PC-9 (cell line): ENCODE data around the gene EDC3.

Experiments
- EZH2 ChIP-seq: fragments of 200-600 bp; sonication (generic); IDR thresholded peaks from 2 replicates; pipeline ENCODE4 v1.8.0; 2017; ENCODE audit warnings: antibody characterized with exemption, low read depth
- TF ChIP-seq, protein P1 (sequence below): fragments of 200-600 bp; sonication (generic); conservative IDR thresholded peaks from 2 replicates; pipeline ENCODE4 v1.6.1; 2017; ENCODE audit warnings: mixed run types, antibody characterized with exemption, mild to moderate bottlenecking, moderate library complexity

GRCh38 chr15:74664028-74664616, 31.7 kb downstream of the EDC3 start:
- no peak for TF ChIP-seq EZH2
- TF ChIP-seq, protein P1, sequence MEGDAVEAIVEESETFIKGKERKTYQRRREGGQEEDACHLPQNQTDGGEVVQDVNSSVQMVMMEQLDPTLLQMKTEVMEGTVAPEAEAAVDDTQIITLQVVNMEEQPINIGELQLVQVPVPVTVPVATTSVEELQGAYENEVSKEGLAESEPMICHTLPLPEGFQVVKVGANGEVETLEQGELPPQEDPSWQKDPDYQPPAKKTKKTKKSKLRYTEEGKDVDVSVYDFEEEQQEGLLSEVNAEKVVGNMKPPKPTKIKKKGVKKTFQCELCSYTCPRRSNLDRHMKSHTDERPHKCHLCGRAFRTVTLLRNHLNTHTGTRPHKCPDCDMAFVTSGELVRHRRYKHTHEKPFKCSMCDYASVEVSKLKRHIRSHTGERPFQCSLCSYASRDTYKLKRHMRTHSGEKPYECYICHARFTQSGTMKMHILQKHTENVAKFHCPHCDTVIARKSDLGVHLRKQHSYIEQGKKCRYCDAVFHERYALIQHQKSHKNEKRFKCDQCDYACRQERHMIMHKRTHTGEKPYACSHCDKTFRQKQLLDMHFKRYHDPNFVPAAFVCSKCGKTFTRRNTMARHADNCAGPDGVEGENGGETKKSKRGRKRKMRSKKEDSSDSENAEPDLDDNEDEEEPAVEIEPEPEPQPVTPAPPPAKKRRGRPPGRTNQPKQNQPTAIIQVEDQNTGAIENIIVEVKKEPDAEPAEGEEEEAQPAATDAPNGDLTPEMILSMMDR, result no peak
